ENCODE measurements around the gene HPF1.
A peak's percentile ranks its signal among the peaks of the same experiment; 100 is the strongest.
"Not testable (repeated sequence)": the region's sequence is repeated elsewhere in the genome, so short reads cannot be mapped to it uniquely, and the experiment has no call there.

The HPF1 gene

GRCh38 chr4:169757575-169758184 is at the start of gene HPF1:
HPF1 (minus strand) TSS chr4:169757944; CDS start chr4:169757877, 67 bp downstream.
- DNase-seq: peak; percentile 15

- not testable (repeated sequence) for DNase-seq
These were observed 49.0 kb upstream of the HPF1 start for GRCh38 chr4:169806770-169807169.

- no peak for DNase-seq
These were observed 45.7 kb upstream of the HPF1 start for GRCh38 chr4:169803413-169803812.

GRCh38 chr4:169802873-169803272 is 45.1 kb upstream of the HPF1 start:
- no peak for DNase-seq

GRCh38 chr4:169800541-169800940 is 42.8 kb upstream of the HPF1 start:
- DNase-seq: no peak

- DNase-seq: no peak
These were observed 41.5 kb upstream of the HPF1 start for GRCh38 chr4:169799260-169799659.

GRCh38 chr4:169795585-169795984 is 37.8 kb upstream of the HPF1 start:
- DNase-seq: no peak

GRCh38 chr4:169791527-169792156 is 33.9 kb upstream of the HPF1 start:
- DNase-seq: no peak

GRCh38 chr4:169791062-169791461 is 33.3 kb upstream of the HPF1 start:
- DNase-seq: no peak

GRCh38 chr4:169774466-169775445 is 17.0 kb upstream of the HPF1 start:
- DNase-seq: no peak

GRCh38 chr4:169773889-169774288 is 16.1 kb upstream of the HPF1 start:
- DNase-seq: no peak

GRCh38 chr4:169771556-169772080 is 13.9 kb upstream of the HPF1 start:
- not testable (repeated sequence) for DNase-seq

GRCh38 chr4:169770416-169770815 is 12.7 kb upstream of the HPF1 start:
- DNase-seq: no peak

GRCh38 chr4:169768385-169768784 is 10.6 kb upstream of the HPF1 start:
- no peak for DNase-seq

- no peak for DNase-seq
These were observed 9.0 kb upstream of the HPF1 start for GRCh38 chr4:169766741-169767140.

GRCh38 chr4:169765835-169766234 is 8.1 kb upstream of the HPF1 start:
- DNase-seq: no peak

GRCh38 chr4:169761846-169762245 is 4.1 kb upstream of the HPF1 start:
- DNase-seq: no peak

GRCh38 chr4:169758401-169758962 is 738 bp upstream of the HPF1 start:
- no peak for DNase-seq

GRCh38 chr4:169756971-169757574 is 671 bp downstream of the HPF1 start:
- no peak for DNase-seq

GRCh38 chr4:169745291-169745690 is 12.5 kb downstream of the HPF1 start:
- no peak for DNase-seq

- DNase-seq: no peak
These were observed 13.1 kb downstream of the HPF1 start for GRCh38 chr4:169744601-169745000.

GRCh38 chr4:169741569-169741968 is 16.2 kb downstream of the HPF1 start:
- DNase-seq: no peak

- not testable (repeated sequence) for DNase-seq
These were observed 19.1 kb downstream of the HPF1 start for GRCh38 chr4:169738604-169739003.
